Activated CD4-positive, alpha-beta memory T cell treated with anti-CD3 and anti-CD28 coated beads, Interleukin-2, amount 10 ng/mL, durations not matched to agents 7 days and 5 days (primary cell): ENCODE data around the gene CSE1L. TPM values are rescaled to one million over a fixed set of nuclear protein-coding genes. Genes with fewer than 3 reads are reported as not detected.
"Not testable (repeated sequence)": the region's sequence is repeated elsewhere in the genome, so short reads cannot be mapped to it uniquely, and the experiment has no call there.

ENCODE experiments used
- CTCF ChIA-PET: fragments of 350-600 bp; sonication (Branson Sonifier 250); formaldehyde crosslinking; loops from one replicate; lab custom pipeline; 2021; ENCODE audit warnings: antibody characterized with exemption, inconsistent platforms; lab: Charles Lee
- POLR2A ChIA-PET: fragments of 350-600 bp; sonication (Branson Sonifier 250); formaldehyde crosslinking; loops from one replicate; lab custom pipeline; 2021; ENCODE audit warnings: antibody characterized with exemption; lab: Charles Lee
- DNase-seq: peaks from one replicate; pipeline ENCODE4 v3.0.0-alpha.2; 2020
- H3K27ac Mint-ChIP-seq: one replicate; pipeline ENCODE4 v1.8.0; 2021; ENCODE audit warnings: mild to moderate bottlenecking, mixed read lengths
- H3K27me3 Mint-ChIP-seq: one replicate; pipeline ENCODE4 v1.8.0; 2021; ENCODE audit warnings: mixed read lengths
- H3K36me3 Mint-ChIP-seq: one replicate; pipeline ENCODE4 v1.8.0; 2021; ENCODE audit warnings: low read depth, mixed read lengths
- H3K4me1 Mint-ChIP-seq: one replicate; pipeline ENCODE4 v1.8.0; 2021; ENCODE audit warnings: mixed read lengths
- H3K4me3 Mint-ChIP-seq: one replicate; pipeline ENCODE4 v1.8.0; 2021; ENCODE audit warnings: mild to moderate bottlenecking, mixed read lengths
- H3K9me3 Mint-ChIP-seq: one replicate; pipeline ENCODE4 v1.8.0; 2021; ENCODE audit warnings: mixed read lengths
- total RNA-seq, 2 experiments: library from RNA; stranded (reverse); gene quantifications; one replicate each; pipeline ENCODE4 v1.2.3, GENCODE V29; 2021

The CSE1L gene, protein sequence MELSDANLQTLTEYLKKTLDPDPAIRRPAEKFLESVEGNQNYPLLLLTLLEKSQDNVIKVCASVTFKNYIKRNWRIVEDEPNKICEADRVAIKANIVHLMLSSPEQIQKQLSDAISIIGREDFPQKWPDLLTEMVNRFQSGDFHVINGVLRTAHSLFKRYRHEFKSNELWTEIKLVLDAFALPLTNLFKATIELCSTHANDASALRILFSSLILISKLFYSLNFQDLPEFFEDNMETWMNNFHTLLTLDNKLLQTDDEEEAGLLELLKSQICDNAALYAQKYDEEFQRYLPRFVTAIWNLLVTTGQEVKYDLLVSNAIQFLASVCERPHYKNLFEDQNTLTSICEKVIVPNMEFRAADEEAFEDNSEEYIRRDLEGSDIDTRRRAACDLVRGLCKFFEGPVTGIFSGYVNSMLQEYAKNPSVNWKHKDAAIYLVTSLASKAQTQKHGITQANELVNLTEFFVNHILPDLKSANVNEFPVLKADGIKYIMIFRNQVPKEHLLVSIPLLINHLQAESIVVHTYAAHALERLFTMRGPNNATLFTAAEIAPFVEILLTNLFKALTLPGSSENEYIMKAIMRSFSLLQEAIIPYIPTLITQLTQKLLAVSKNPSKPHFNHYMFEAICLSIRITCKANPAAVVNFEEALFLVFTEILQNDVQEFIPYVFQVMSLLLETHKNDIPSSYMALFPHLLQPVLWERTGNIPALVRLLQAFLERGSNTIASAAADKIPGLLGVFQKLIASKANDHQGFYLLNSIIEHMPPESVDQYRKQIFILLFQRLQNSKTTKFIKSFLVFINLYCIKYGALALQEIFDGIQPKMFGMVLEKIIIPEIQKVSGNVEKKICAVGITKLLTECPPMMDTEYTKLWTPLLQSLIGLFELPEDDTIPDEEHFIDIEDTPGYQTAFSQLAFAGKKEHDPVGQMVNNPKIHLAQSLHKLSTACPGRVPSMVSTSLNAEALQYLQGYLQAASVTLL
- total RNA-seq: 10 to 100 TPM; 65.6 to 67.8 TPM

DNA sequence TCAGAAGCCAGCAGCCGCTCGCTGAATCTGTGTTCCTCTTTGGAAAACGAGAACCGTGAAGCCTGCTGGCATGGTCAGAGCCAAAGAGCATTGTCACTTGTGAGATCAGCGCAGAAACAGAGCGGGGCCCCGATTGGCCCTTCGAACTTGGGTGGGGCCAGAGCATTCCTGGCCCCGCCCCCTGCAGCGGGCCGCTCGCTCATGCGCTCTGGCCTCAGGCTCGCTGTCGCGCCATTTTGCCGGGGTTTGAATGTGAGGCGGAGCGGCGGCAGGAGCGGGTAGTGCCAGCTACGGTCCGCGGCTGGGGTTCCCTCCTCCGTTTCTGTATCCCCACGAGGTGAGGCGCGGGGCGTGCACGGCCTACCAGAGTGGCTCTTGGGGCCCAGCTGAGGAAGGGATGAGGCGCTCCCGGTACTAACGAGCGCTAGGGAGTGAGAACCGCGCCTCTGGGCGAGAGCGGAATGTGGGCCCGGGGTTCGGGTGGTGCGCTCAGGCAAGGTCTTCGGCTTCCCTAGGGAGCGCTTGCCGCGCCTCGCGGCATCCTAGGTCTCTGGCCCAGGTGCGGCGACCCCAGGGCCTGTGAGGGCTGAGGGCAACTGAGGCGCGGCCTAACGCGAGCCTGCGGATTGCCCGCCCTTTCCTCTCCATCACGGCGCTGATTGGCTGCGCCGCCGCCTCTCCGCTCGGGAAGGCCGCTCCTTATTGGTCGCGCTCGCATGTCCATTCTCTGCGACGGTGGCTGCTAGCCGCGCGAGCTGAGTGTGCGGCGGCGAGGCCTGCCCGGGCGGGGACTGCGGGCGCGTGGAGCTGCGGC lies at the start of gene CSE1L:
Gene CSE1L (plus strand): TSS at position 226 of the 814 bp plus-strand sequence. CDS start 12,152 bp downstream, outside the sequence.
- peak; percentile 95 for DNase-seq
- Mint-ChIP-seq H3K27ac (peak within 1 kb of the TSS; percentile 98), H3K4me3 (peak within 1 kb of the TSS; percentile 99), H3K36me3 (peaks cover 37% of the 10 kb centered on the region), H3K27me3 (no peaks in the 10 kb centered on the region), H3K9me3 (no peaks in the 10 kb centered on the region), H3K4me1 (peaks cover 38% of the 10 kb centered on the region)
- CTCF ChIA-PET: interaction anchor here (0.5 to 1.5 kb wide), 5 partner anchors 15 to 173 kb away, joined by 3 to 5 read pairs (median 3); partner anchors contain the start of gene DDX27
- POLR2A ChIA-PET: interaction anchor here (0.5 to 3.3 kb wide), 49 partner anchors 9 to 1689 kb away, joined by 3 to 39 read pairs (median 4); partner anchors contain the start of genes ARFGEF2, DDX27, PREX1 and STAU1

GRCh38 chr20:48999890-49000870 lies 45.9 kb upstream of the CSE1L start:
- ChIA-PET CTCF (interaction anchor here (0.7 to 0.9 kb wide), 2 partner anchors 10 to 756 kb away, joined by 4 to 5 read pairs; no protein-coding TSS in a partner anchor), POLR2A (no interaction called here)
- no peaks in the 10 kb centered on the region for H3K4me1 Mint-ChIP-seq

GRCh38 chr20:49001741-49002140 lies 44.4 kb upstream of the CSE1L start:
- ChIA-PET POLR2A (no interaction called here), CTCF (no interaction called here)
- Mint-ChIP-seq H3K27ac (no peak overlapping the region), H3K4me1 (no peaks in the 10 kb centered on the region), H3K9me3 (no peaks in the 10 kb centered on the region), H3K36me3 (peaks cover 35% of the 10 kb centered on the region), H3K27me3 (no peaks in the 10 kb centered on the region), H3K4me3 (no peak overlapping the region)
- DNase-seq: no peak

More at GRCh38 chr20:48999890-49000870, 45.9 kb upstream of the CSE1L start:
- H3K27me3 Mint-ChIP-seq: no peaks in the 10 kb centered on the region
- H3K4me3 Mint-ChIP-seq: no peak overlapping the region
- DNase-seq: no peak
- no peak overlapping the region for H3K27ac Mint-ChIP-seq
- H3K9me3 Mint-ChIP-seq: no peaks in the 10 kb centered on the region
- H3K36me3 Mint-ChIP-seq: peaks cover 34% of the 10 kb centered on the region

GRCh38 chr20:49006446-49006980 lies 39.6 kb upstream of the CSE1L start:
- Mint-ChIP-seq H3K27ac (no peak overlapping the region), H3K36me3 (peaks cover 30% of the 10 kb centered on the region), H3K4me3 (no peak overlapping the region), H3K9me3 (no peaks in the 10 kb centered on the region), H3K27me3 (no peaks in the 10 kb centered on the region), H3K4me1 (no peaks in the 10 kb centered on the region)
- DNase-seq: no peak
- CTCF ChIA-PET: no interaction called here
- POLR2A ChIA-PET: no interaction called here

GRCh38 chr20:49009899-49010631 lies 36.0 kb upstream of the CSE1L start:
- ChIA-PET CTCF (no interaction called here), POLR2A (no interaction called here)
- Mint-ChIP-seq H3K27me3 (no peaks in the 10 kb centered on the region), H3K9me3 (no peaks in the 10 kb centered on the region), H3K36me3 (peaks cover 47% of the 10 kb centered on the region), H3K4me3 (no peak overlapping the region), H3K4me1 (no peaks in the 10 kb centered on the region), H3K27ac (no peak overlapping the region)
- DNase-seq: no peak

DNA sequence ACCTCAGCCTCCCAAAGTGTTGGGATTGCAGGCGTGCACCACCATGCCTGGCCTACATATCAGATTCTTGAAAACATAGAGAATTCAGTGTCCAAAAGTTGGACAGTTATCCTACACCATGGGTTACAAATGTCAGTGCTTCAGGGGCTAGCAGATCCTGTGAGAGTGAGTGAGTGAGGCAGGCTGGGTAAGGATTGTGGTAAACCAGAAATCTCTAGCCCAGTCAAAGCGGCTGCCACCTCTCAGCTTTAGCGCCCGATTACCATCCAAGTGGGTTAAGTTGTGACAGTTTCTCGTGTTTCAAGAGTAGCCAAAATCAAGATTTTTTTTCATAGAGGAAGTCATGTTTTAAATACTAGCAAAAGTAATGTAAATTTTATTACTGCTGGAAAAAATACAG lies 21.9 kb upstream of the CSE1L start:
- CTCF ChIA-PET: no interaction called here
- no peak overlapping the region for H3K27ac Mint-ChIP-seq
- H3K4me3 Mint-ChIP-seq: no peak overlapping the region
- DNase-seq: peak; percentile 2
- no peaks in the 10 kb centered on the region for H3K27me3 Mint-ChIP-seq
- POLR2A ChIA-PET: interaction anchor here (1.3 to 1.6 kb wide), 2 partner anchors 21 to 23 kb away, joined by 4 to 5 read pairs; no protein-coding TSS in a partner anchor
- no peaks in the 10 kb centered on the region for H3K4me1 Mint-ChIP-seq
- H3K9me3 Mint-ChIP-seq: no peaks in the 10 kb centered on the region
- peaks cover 33% of the 10 kb centered on the region for H3K36me3 Mint-ChIP-seq

GRCh38 chr20:49028177-49028576 lies 17.9 kb upstream of the CSE1L start:
- not testable (repeated sequence) for H3K4me1 Mint-ChIP-seq, H3K9me3 Mint-ChIP-seq, H3K27ac Mint-ChIP-seq, DNase-seq, H3K27me3 Mint-ChIP-seq, H3K4me3 Mint-ChIP-seq
- ChIA-PET POLR2A (interaction anchor here (3.7 kb wide), 1 partner anchor 18 kb away, joined by 19 read pairs; the partner anchor contains the start of gene CSE1L), CTCF (interaction anchor here (0.7 to 1.6 kb wide), 2 partner anchors 9 to 14 kb away, joined by 3 to 8 read pairs; no protein-coding TSS in a partner anchor)
- peaks cover 33% of the 10 kb centered on the region for H3K36me3 Mint-ChIP-seq

GRCh38 chr20:49028684-49029083 lies 17.4 kb upstream of the CSE1L start:
- Mint-ChIP-seq H3K36me3 (peaks cover 37% of the 10 kb centered on the region), H3K4me1 (no peaks in the 10 kb centered on the region), H3K4me3 (no peak overlapping the region), H3K27ac (peak overlapping the region; percentile 40), H3K27me3 (no peaks in the 10 kb centered on the region), H3K9me3 (no peaks in the 10 kb centered on the region)
- CTCF ChIA-PET: interaction anchor here (1.0 to 1.6 kb wide), 3 partner anchors 9 to 28 kb away, joined by 3 to 8 read pairs (median 3); no protein-coding TSS in a partner anchor
- POLR2A ChIA-PET: interaction anchor here (3.7 kb wide), 1 partner anchor 18 kb away, joined by 19 read pairs; the partner anchor contains the start of gene CSE1L
- no peak for DNase-seq

- POLR2A ChIA-PET: interaction anchor here (3.7 kb wide), 1 partner anchor 17 kb away, joined by 19 read pairs; the partner anchor contains the start of gene CSE1L
Measured at GRCh38 chr20:49029203-49029602, 16.9 kb upstream of the CSE1L start.

GRCh38 chr20:49030954-49031619 lies 15.0 kb upstream of the CSE1L start:
- no peaks in the 10 kb centered on the region for H3K27me3 Mint-ChIP-seq
- peaks cover 32% of the 10 kb centered on the region for H3K36me3 Mint-ChIP-seq
- H3K4me1 Mint-ChIP-seq: no peaks in the 10 kb centered on the region
- H3K9me3 Mint-ChIP-seq: no peaks in the 10 kb centered on the region
- no peak overlapping the region for H3K27ac Mint-ChIP-seq
- CTCF ChIA-PET: interaction anchor here (0.7 kb wide), 3 partner anchors 9 to 915 kb away, joined by 3 read pairs; partner anchors contain the start of gene CSE1L
- H3K4me3 Mint-ChIP-seq: no peak overlapping the region
- DNase-seq: no peak
- POLR2A ChIA-PET: interaction anchor here (3.7 kb wide), 1 partner anchor 15 kb away, joined by 19 read pairs; the partner anchor contains the start of gene CSE1L

More at GRCh38 chr20:49029203-49029602, 16.9 kb upstream of the CSE1L start:
- Mint-ChIP-seq H3K4me1 (no peaks in the 10 kb centered on the region), H3K27ac (peak overlapping the region; percentile 40), H3K36me3 (peaks cover 36% of the 10 kb centered on the region), H3K9me3 (no peaks in the 10 kb centered on the region), H3K4me3 (no peak overlapping the region), H3K27me3 (no peaks in the 10 kb centered on the region)
- CTCF ChIA-PET: interaction anchor here (1.0 to 1.6 kb wide), 3 partner anchors 8 to 27 kb away, joined by 3 to 8 read pairs (median 3); no protein-coding TSS in a partner anchor
- no peak for DNase-seq
